ENCODE data around the gene BCAR3. TPM values are rescaled to one million over a fixed set of nuclear protein-coding genes. Genes with fewer than 3 reads are reported as not detected.
A peak's percentile ranks its signal among the peaks of the same experiment; 100 is the strongest.

Gene BCAR3
- total RNA-seq, 4 donors from 2014 or later, result 29.6 to 46.7 (median 37.0) TPM

- peak; percentile 36 to 40 for DNase-seq
- WGBS, 2 donors, result 22 to 29% methylated on average over 9 of the region's 9 CpGs
- intact Hi-C loops (cut with DNase I), result no loop called here
- no peak for TF ChIP-seq CTCF (IDR thresholded peaks at IDR 0.05)
- H3K27me3 ChIP-seq, result no peaks in the 10 kb centered on the region
- peaks cover 36 to 37% of the 10 kb centered on the region in 2 donors for H3K4me1 ChIP-seq
- H3K36me3 ChIP-seq, result no peaks in the 10 kb centered on the region
- no peaks in the 10 kb centered on the region for H3K9me3 ChIP-seq
- no peak overlapping the region for H3K27ac ChIP-seq
- no peak overlapping the region for H3K4me3 ChIP-seq (replicated peaks in 1 of 3)
These were observed 27.3 kb upstream of the BCAR3 start for GRCh38 chr1:93708734-93709481.

- DNase-seq, result no peak
- H3K27ac ChIP-seq, result no peak overlapping the region
- 89 to 91% methylated on average over 5 of the region's 5 CpGs for WGBS, 2 donors
- H3K4me1 ChIP-seq, result peaks cover 39 to 41% of the 10 kb centered on the region in 2 donors
- intact Hi-C loops (cut with DNase I), result no loop called here
- H3K36me3 ChIP-seq, result no peaks in the 10 kb centered on the region
- no peak overlapping the region for H3K4me3 ChIP-seq (replicated peaks in 1 of 3)
- H3K27me3 ChIP-seq, result no peaks in the 10 kb centered on the region
- H3K9me3 ChIP-seq, result no peaks in the 10 kb centered on the region
- no peak for TF ChIP-seq CTCF (IDR thresholded peaks at IDR 0.05)
- no peak for TF ChIP-seq POLR2A (IDR thresholded peaks at IDR 0.05)
These were observed 26.3 kb upstream of the BCAR3 start for GRCh38 chr1:93707956-93708355.

GRCh38 chr1:93705892-93706500 lies 24.4 kb upstream of the BCAR3 start:
- 98 to 100% methylated on average over 3 of the region's 3 CpGs for WGBS, 2 donors
- Histone ChIP-seq H3K27ac (no peak overlapping the region), H3K4me1 (peaks cover 50 to 57% of the 10 kb centered on the region in 2 donors), H3K4me3 (replicated peaks in 1 of 3) (no peak overlapping the region), H3K27me3 (no peaks in the 10 kb centered on the region), H3K9me3 (no peaks in the 10 kb centered on the region), H3K36me3 (no peaks in the 10 kb centered on the region)
- intact Hi-C loops (cut with DNase I), result no loop called here
- no peak for TF ChIP-seq POLR2A (IDR thresholded peaks at IDR 0.05)
- no peak for TF ChIP-seq CTCF (IDR thresholded peaks at IDR 0.05)
- no peak for DNase-seq

DNA sequence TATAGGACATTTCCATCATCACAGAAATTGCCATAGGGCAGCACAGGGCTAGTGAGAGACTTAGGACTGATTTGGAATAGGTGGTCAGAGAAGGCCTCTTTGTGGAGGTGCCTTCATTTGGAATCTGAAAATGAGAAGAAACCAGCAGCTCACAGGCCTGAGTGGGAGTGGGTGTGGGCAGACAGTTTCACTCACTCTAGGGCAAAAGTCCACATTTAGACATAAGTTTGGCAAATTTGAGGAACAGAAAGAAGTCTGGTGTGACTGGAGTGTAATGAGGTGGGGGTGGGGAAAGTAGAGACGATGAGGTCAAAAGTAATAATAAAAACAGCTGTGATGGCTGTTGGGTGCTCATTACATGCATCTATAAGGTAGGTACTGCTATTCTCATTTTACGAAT lies 22.4 kb upstream of the BCAR3 start:
- intact Hi-C loops (cut with DNase I), result no loop called here
- H3K9me3 ChIP-seq, result no peaks in the 10 kb centered on the region
- no peaks in the 10 kb centered on the region for H3K36me3 ChIP-seq
- H3K27me3 ChIP-seq, result no peaks in the 10 kb centered on the region
- H3K27ac ChIP-seq, result peak overlapping the region in 1 of 3 donors; percentile 43
- TF ChIP-seq POLR2A (IDR thresholded peaks at IDR 0.05), result no peak
- TF ChIP-seq CTCF (IDR thresholded peaks at IDR 0.05), result no peak
- H3K4me1 ChIP-seq, result peaks cover 35 to 42% of the 10 kb centered on the region in 2 donors
- no peak for DNase-seq
- H3K4me3 ChIP-seq (replicated peaks in 1 of 3), result no peak overlapping the region
- WGBS, 2 donors, result 93 to 94% methylated on average over 2 of the region's 2 CpGs

GRCh38 chr1:93703643-93704042 lies 22.0 kb upstream of the BCAR3 start:
- Histone ChIP-seq H3K27ac (peak overlapping the region in 1 of 3 donors; percentile 85), H3K4me1 (peaks cover 31 to 38% of the 10 kb centered on the region in 2 donors), H3K9me3 (no peaks in the 10 kb centered on the region), H3K4me3 (replicated peaks in 1 of 3) (no peak overlapping the region), H3K36me3 (no peaks in the 10 kb centered on the region), H3K27me3 (no peaks in the 10 kb centered on the region)
- TF ChIP-seq POLR2A (IDR thresholded peaks at IDR 0.05) (no peak), CTCF (IDR thresholded peaks at IDR 0.05) (no peak)
- no peak for DNase-seq
- WGBS, 2 donors, result 92 to 95% methylated on average over 3 of the region's 3 CpGs
- intact Hi-C loops (cut with DNase I), result no loop called here
